Mammary epithelial cell (primary cell): ENCODE measurements around the gene KMT2C.

Source experiments
- CTCF ChIP-seq, 2 donors: IDR thresholded peaks in 1 of 2; conservative IDR thresholded peaks in 1 of 2; 2 replicates each; pipeline ENCODE4 v1.5.1; 2011 to 2012; ENCODE audit warnings: inconsistent platforms in 2 of 2, low read length in 2 of 2, mild to moderate bottlenecking in 2 of 2, control low read depth in 1 of 2, low read depth in 1 of 2; ENCODE audit not compliant: insufficient read depth in 1 of 2; ENCODE audit errors: extremely low read depth in 1 of 2
- EZH2 ChIP-seq: IDR thresholded peaks from 2 replicates; pipeline ENCODE4 v1.6.1; 2012; ENCODE audit warnings: low read length, inconsistent platforms, borderline replicate concordance

- TF ChIP-seq CTCF (conservative IDR thresholded peaks at IDR 0.05 in 1 of 2, IDR thresholded peaks at IDR 0.05 in 1 of 2; ENCODE audit: extremely low read depth in 1 of 2, insufficient read depth in 1 of 2, low read depth in 1 of 2, low read length in 2 of 2) (no peak), EZH2 (no peak)
Measured at GRCh38 chr7:152462995-152463708, 27.3 kb upstream of the KMT2C start.
